ENCODE data around the gene AEBP1. TPM values are rescaled to one million over a fixed set of nuclear protein-coding genes. Genes with fewer than 3 reads are reported as not detected.

AEBP1 gene
- total RNA-seq, 1 experiment from 2014 or later, result 30.1 TPM

- Histone ChIP-seq H3K4me1 (ENCODE audit: insufficient read depth, low read length, poor library complexity, severe bottlenecking) (no peaks in the 10 kb centered on the region), H3K27ac (ENCODE audit: low read depth, low read length, poor library complexity, severe bottlenecking) (no peak overlapping the region), H3K36me3 (ENCODE audit: insufficient read depth, low read length, poor library complexity, severe bottlenecking) (no peaks in the 10 kb centered on the region), H3K27me3 (replicated peaks; ENCODE audit: insufficient read depth, low read depth, low read length, poor library complexity) (no peaks in the 10 kb centered on the region), H3K9me3 (ENCODE audit: low read depth, low read length, poor library complexity, severe bottlenecking) (no peaks in the 10 kb centered on the region), H3K4me3 (ENCODE audit: low read depth, low read length, poor library complexity, severe bottlenecking) (no peak overlapping the region)
- intact Hi-C loops (cut with micrococcal nuclease; ENCODE audit: unreplicated experiment), result no loop called here
- ChIA-PET POLR2A (ENCODE audit: low non-redundant PET) (no interaction called here), CTCF (no interaction called here)
- no TSS peak for BruUV-seq (replicated peaks)
- no peak for DNase-seq (ENCODE audit: low spot score)
- TF ChIP-seq CTCF (conservative IDR thresholded peaks at IDR 0.05; ENCODE audit: low read depth, low read length) (no peak), EZH2 (IDR thresholded peaks at IDR 0.05; ENCODE audit: borderline replicate concordance, low read depth, low read length, poor library complexity, severe bottlenecking) (no peak)
Measured at GRCh38 chr7:44139311-44140010, 35.3 kb downstream of the AEBP1 start.

DNA sequence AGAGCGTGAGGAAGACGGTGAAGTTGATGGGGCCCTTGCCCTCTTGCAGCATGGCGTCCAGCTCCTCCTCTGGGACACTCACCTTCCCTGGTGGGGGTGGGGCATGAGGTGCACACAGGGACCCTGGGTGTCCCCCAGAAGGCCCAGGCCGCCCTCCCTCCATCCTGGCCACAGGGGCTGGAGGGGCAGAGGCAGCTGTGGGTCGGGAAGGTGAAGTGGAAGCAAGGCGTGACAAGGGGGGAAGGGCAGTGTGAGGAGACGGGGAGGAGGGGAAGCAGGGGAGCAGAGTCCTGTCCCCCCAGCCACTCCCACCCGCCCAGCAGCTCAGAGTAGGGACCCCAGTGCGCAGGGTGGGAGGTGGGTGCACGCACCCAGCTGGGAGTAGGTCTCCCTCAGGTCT is 36.2 kb downstream of the AEBP1 start:
- CTCF ChIA-PET, result no interaction called here
- POLR2A ChIA-PET (ENCODE audit: low non-redundant PET), result no interaction called here

GRCh38 chr7:44141221-44141850 is 37.2 kb downstream of the AEBP1 start, which contains the start of gene MYL7:
Gene MYL7, minus strand, starts transcription at chr7:44141332. Its CDS starts 27 bp downstream, at chr7:44141305.
- Histone ChIP-seq H3K36me3 (ENCODE audit: insufficient read depth, low read length, poor library complexity, severe bottlenecking) (no peaks in the 10 kb centered on the region), H3K9me3 (ENCODE audit: low read depth, low read length, poor library complexity, severe bottlenecking) (no peaks in the 10 kb centered on the region), H3K4me1 (ENCODE audit: insufficient read depth, low read length, poor library complexity, severe bottlenecking) (no peaks in the 10 kb centered on the region), H3K4me3 (ENCODE audit: low read depth, low read length, poor library complexity, severe bottlenecking) (no peak within 1 kb of the TSS), H3K27me3 (replicated peaks; ENCODE audit: insufficient read depth, low read depth, low read length, poor library complexity) (no peaks in the 10 kb centered on the region), H3K27ac (ENCODE audit: low read depth, low read length, poor library complexity, severe bottlenecking) (no peak within 1 kb of the TSS)
- intact Hi-C loops (cut with micrococcal nuclease; ENCODE audit: unreplicated experiment), result no loop called here
- DNase-seq (ENCODE audit: low spot score), result no peak
- ChIA-PET POLR2A (ENCODE audit: low non-redundant PET) (no interaction called here), CTCF (no interaction called here)
- no TSS peak for BruUV-seq (replicated peaks)
- TF ChIP-seq EZH2 (IDR thresholded peaks at IDR 0.05; ENCODE audit: borderline replicate concordance, low read depth, low read length, poor library complexity, severe bottlenecking) (no peak), CTCF (conservative IDR thresholded peaks at IDR 0.05; ENCODE audit: low read depth, low read length) (no peak)

More for the DNA sequence above, 36.2 kb downstream of the AEBP1 start:
- no TSS peak for BruUV-seq (replicated peaks)
- H3K4me1 ChIP-seq (ENCODE audit: insufficient read depth, low read length, poor library complexity, severe bottlenecking), result no peaks in the 10 kb centered on the region
- TF ChIP-seq CTCF (conservative IDR thresholded peaks at IDR 0.05; ENCODE audit: low read depth, low read length) (no peak), EZH2 (IDR thresholded peaks at IDR 0.05; ENCODE audit: borderline replicate concordance, low read depth, low read length, poor library complexity, severe bottlenecking) (no peak)
- H3K4me3 ChIP-seq (ENCODE audit: low read depth, low read length, poor library complexity, severe bottlenecking), result no peak overlapping the region
- DNase-seq (ENCODE audit: low spot score), result no peak
- no peaks in the 10 kb centered on the region for H3K36me3 ChIP-seq (ENCODE audit: insufficient read depth, low read length, poor library complexity, severe bottlenecking)
- no peak overlapping the region for H3K27ac ChIP-seq (ENCODE audit: low read depth, low read length, poor library complexity, severe bottlenecking)
- no peaks in the 10 kb centered on the region for H3K9me3 ChIP-seq (ENCODE audit: low read depth, low read length, poor library complexity, severe bottlenecking)
- H3K27me3 ChIP-seq (replicated peaks; ENCODE audit: insufficient read depth, low read depth, low read length, poor library complexity), result no peaks in the 10 kb centered on the region
- intact Hi-C loops (cut with micrococcal nuclease; ENCODE audit: unreplicated experiment), result no loop called here

Data from A673 (cell line).